ENCODE results near the gene C14orf132.

- TF ChIP-seq, protein P1, sequence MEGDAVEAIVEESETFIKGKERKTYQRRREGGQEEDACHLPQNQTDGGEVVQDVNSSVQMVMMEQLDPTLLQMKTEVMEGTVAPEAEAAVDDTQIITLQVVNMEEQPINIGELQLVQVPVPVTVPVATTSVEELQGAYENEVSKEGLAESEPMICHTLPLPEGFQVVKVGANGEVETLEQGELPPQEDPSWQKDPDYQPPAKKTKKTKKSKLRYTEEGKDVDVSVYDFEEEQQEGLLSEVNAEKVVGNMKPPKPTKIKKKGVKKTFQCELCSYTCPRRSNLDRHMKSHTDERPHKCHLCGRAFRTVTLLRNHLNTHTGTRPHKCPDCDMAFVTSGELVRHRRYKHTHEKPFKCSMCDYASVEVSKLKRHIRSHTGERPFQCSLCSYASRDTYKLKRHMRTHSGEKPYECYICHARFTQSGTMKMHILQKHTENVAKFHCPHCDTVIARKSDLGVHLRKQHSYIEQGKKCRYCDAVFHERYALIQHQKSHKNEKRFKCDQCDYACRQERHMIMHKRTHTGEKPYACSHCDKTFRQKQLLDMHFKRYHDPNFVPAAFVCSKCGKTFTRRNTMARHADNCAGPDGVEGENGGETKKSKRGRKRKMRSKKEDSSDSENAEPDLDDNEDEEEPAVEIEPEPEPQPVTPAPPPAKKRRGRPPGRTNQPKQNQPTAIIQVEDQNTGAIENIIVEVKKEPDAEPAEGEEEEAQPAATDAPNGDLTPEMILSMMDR (IDR thresholded peaks at IDR 0.05): no peak
- TF ChIP-seq POLR2A (IDR thresholded peaks at IDR 0.05): no peak
- no peak for TF ChIP-seq POLR2AphosphoS5 (IDR thresholded peaks at IDR 0.05; ENCODE audit: insufficient read depth in 1 of 2, low read depth in 1 of 2)
Measured at GRCh38 chr14:96112032-96112431, 72.9 kb downstream of the C14orf132 start.
